ENCODE measurements around the gene CORO6. TPM values are rescaled to one million over a fixed set of nuclear protein-coding genes. Genes with fewer than 3 reads are reported as not detected.

The CORO6 gene
- total and polyA plus RNA-seq, 2 donors (not counting 1 experiment from before 2014, with no cell fraction given): 1.4 to 4.0 TPM

DNA sequence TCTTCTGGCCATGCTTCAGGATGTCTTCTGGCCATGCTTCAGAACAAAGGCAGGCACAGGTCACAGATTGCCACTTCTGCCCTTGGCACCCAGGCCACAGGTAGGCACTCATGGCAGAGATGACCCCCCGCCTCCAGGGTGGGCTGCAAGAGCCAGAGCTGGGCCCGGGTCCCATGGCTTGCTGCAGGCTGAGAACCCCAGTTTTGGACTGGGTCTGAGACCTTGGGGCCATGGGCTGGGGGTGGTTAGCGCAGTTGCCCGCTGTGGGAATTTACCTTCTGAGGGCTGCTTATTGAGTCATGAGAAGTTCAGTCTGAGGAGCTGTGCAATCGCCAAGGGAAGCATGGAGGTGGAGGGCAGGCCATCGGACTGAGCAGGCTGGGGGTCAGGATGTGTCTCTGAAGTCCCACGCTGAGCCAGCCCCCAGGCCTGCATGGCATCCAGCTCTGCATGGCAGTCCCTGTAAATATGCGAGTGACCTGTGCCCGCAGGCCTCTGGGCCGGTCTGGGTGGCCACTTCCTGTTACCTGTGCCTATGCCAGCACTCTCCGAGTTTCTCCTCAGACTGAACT is 28.1 kb downstream of the CORO6 start:
- no peaks in the 10 kb centered on the region for H3K36me3 ChIP-seq (replicated peaks in 1 of 2; ENCODE audit: control extremely low read depth in 1 of 2, control insufficient read depth in 1 of 2, extremely low read depth in 1 of 2, insufficient read depth in 2 of 2, low read length in 1 of 2)
- Mint-ChIP-seq H3K9me3 (ENCODE audit: insufficient read depth) (no peaks in the 10 kb centered on the region), H3K27ac (no peak overlapping the region), H3K4me1 (peaks cover 39% of the 10 kb centered on the region), H3K27me3 (no peaks in the 10 kb centered on the region), H3K4me3 (peak overlapping the region; percentile 74)
- H3K79me2 ChIP-seq (ENCODE audit: control insufficient read depth, insufficient read depth, low read length): peaks cover 9% of the 10 kb centered on the region
- H3K9ac ChIP-seq (ENCODE audit: low read length): no peak overlapping the region
- TF ChIP-seq CTCF (IDR thresholded peaks at IDR 0.05) (no peak), EZH2 (IDR thresholded peaks at IDR 0.05; ENCODE audit: borderline replicate concordance, insufficient read depth, low read depth, low read length, poor library complexity, severe bottlenecking) (no peak)
- no peak overlapping the region for H3K27ac ChIP-seq (ENCODE audit: low read length in 2 of 2)
- intact Hi-C loops (cut with micrococcal nuclease): loop anchor here (5.0 kb wide), 1 partner anchor 168 kb away; no protein-coding TSS in a partner anchor
- H3K4me3 ChIP-seq (ENCODE audit: control extremely low read depth in 1 of 5, extremely low read depth in 1 of 5, insufficient read depth in 1 of 5, low read depth in 2 of 5, low read length in 4 of 5): no peak overlapping the region
- 90% methylated on average over 11 of the region's 11 CpGs for WGBS (ENCODE audit: insufficient coverage)
- CTCF ChIA-PET: interaction anchor here (0.9 to 4.7 kb wide), 7 partner anchors 10 to 24 kb away, joined by 3 to 126 read pairs (median 4); no protein-coding TSS in a partner anchor
- peaks cover 0 to 2% (median 0%) of the 10 kb centered on the region in 3 donors for H3K9me3 ChIP-seq (ENCODE audit: control extremely low read depth in 1 of 3, control insufficient read depth in 2 of 3, insufficient read depth in 1 of 3, low read length in 2 of 3)
- H3K4me1 ChIP-seq (ENCODE audit: control insufficient read depth in 2 of 2, insufficient read depth in 2 of 2, low read length in 2 of 2): peaks cover 37 to 42% of the 10 kb centered on the region in 2 donors
- ATAC-seq (ENCODE audit: low read depth): no peak
- H3K27me3 ChIP-seq (replicated peaks in 1 of 4; ENCODE audit: control extremely low read depth in 1 of 4, control insufficient read depth in 3 of 4, insufficient read depth in 4 of 4, low read length in 3 of 4): peaks cover 0 to 7% (median 2%) of the 10 kb centered on the region in 4 experiments
- POLR2A ChIA-PET: no interaction called here
- H3K4me2 ChIP-seq (replicated peaks; ENCODE audit: low read depth, low read length, poor library complexity, severe bottlenecking): no peak overlapping the region
- H2AFZ ChIP-seq (ENCODE audit: insufficient read depth, low read depth, low read length, poor library complexity, severe bottlenecking): no peak overlapping the region
- DNase-seq: no peak
- H4K20me1 ChIP-seq (ENCODE audit: control insufficient read depth, insufficient read depth, low read length, poor library complexity, severe bottlenecking): no peaks in the 10 kb centered on the region
